PC-3 (cell line): ENCODE results near the gene HNRNPAB. TPM values are rescaled to one million over a fixed set of nuclear protein-coding genes. Genes with fewer than 3 reads are reported as not detected.

Experiments used
- ATAC-seq: fragments of 200-7000 bp; cut with Tn5 transposase; 2 replicates; pipeline ENCODE4 v1.9.1; 2020; ENCODE audit warnings: mild to moderate bottlenecking, moderate library complexity
- BruUV-seq: library from RNA; stranded (reverse); fragments of 400-500 nt; replicated peaks from 2 replicates; lab custom pipeline; 2021; lab: Mats Ljungman, UMichigan
- CTCF ChIA-PET: fragments of 300-600 bp; sonication (Branson Sonifier 250); formaldehyde crosslinking; loops from one replicate; lab custom pipeline; 2022; ENCODE audit warnings: antibody characterized with exemption; lab: Charles Lee
- POLR2A ChIA-PET: fragments of 300-600 bp; sonication (Branson Sonifier 250); formaldehyde crosslinking; loops from one replicate; lab custom pipeline; 2022; ENCODE audit warnings: antibody characterized with exemption; ENCODE audit not compliant: unreplicated experiment; lab: Charles Lee
- DNase-seq: peaks from one replicate; pipeline ENCODE4 v3.0.0-alpha.2; 2015
- H2AFZ ChIP-seq: fragments of 300-600 bp; sonication (generic); 2 replicates; pipeline ENCODE4 v1.6.0; 2016; ENCODE audit warnings: antibody characterized with exemption, low read length
- H3F3A ChIP-seq: fragments of 300-600 bp; sonication (generic); one replicate; pipeline ENCODE4 v1.6.0; 2017; ENCODE audit warnings: antibody characterized with exemption, low read length, control low read depth, mild to moderate bottlenecking; ENCODE audit not compliant: unreplicated experiment
- H3K27ac ChIP-seq: fragments of 300-600 bp; sonication (generic); 2 replicates; pipeline ENCODE4 v1.5.1; 2016; ENCODE audit warnings: mild to moderate bottlenecking, low read length
- H3K27me3 ChIP-seq: fragments of 300-600 bp; sonication (generic); 2 replicates; pipeline ENCODE4 v1.6.1; 2016; ENCODE audit warnings: low read length, mixed read lengths
- H3K36me3 ChIP-seq: fragments of 300-600 bp; sonication (generic); 2 replicates; pipeline ENCODE4 v1.6.1; 2016; ENCODE audit warnings: low read depth, mixed run types, low read length, mixed read lengths
- H3K4me1 ChIP-seq: fragments of 300-600 bp; sonication (generic); 2 replicates; pipeline ENCODE4 v1.5.1; 2016; ENCODE audit warnings: low read length; ENCODE audit not compliant: insufficient read depth
- H3K4me2 ChIP-seq: fragments of 300-600 bp; sonication (generic); 2 replicates; pipeline ENCODE4 v1.6.0; 2016; ENCODE audit warnings: low read length
- H3K4me3 ChIP-seq: fragments of 300-600 bp; sonication (generic); 2 replicates; pipeline ENCODE4 v1.5.1; 2016; ENCODE audit warnings: mild to moderate bottlenecking, low read length, mixed read lengths
- H3K79me2 ChIP-seq: fragments of 300-600 bp; sonication (generic); 2 replicates; pipeline ENCODE4 v1.6.1; 2017; ENCODE audit warnings: low read length, mixed read lengths
- H3K9ac ChIP-seq: fragments of 300-600 bp; sonication (generic); 2 replicates; pipeline ENCODE4 v1.6.0; 2016; ENCODE audit warnings: mild to moderate bottlenecking, low read length
- H3K9me2 ChIP-seq: fragments of 300-600 bp; sonication (generic); replicated peaks from 2 replicates; pipeline ENCODE4 v1.6.1; 2016; ENCODE audit warnings: mixed run types, low read length, mixed read lengths
- H3K9me3 ChIP-seq: fragments of 300-600 bp; sonication (generic); 2 replicates; pipeline ENCODE4 v1.6.1; 2016; ENCODE audit warnings: low read length, mixed read lengths
- H4K20me1 ChIP-seq: fragments of 300-600 bp; sonication (generic); 2 replicates; pipeline ENCODE4 v1.6.1; 2016; ENCODE audit warnings: low read length, mixed read lengths
- CTCF ChIP-seq: fragments of 300-600 bp; sonication (generic); conservative IDR thresholded peaks from 2 replicates; pipeline ENCODE4 v1.5.1; 2017; ENCODE audit warnings: antibody characterized with exemption, low read depth, mild to moderate bottlenecking, low read length
- EZH2 ChIP-seq: fragments of 300-600 bp; sonication (generic); IDR thresholded peaks from one replicate; pipeline ENCODE4 v1.6.1; 2017; ENCODE audit warnings: antibody characterized with exemption, mild to moderate bottlenecking, low read length; ENCODE audit not compliant: unreplicated experiment
- EZH2phosphoT487 ChIP-seq: fragments of 300-600 bp; sonication (generic); IDR thresholded peaks from 2 replicates; pipeline ENCODE4 v1.6.1; 2018; ENCODE audit warnings: mild to moderate bottlenecking, antibody characterized with exemption, low read length, borderline replicate concordance
- intact Hi-C: fragments of 100-400 bp; cut with micrococcal nuclease; formaldehyde crosslinking; loops from 2 replicates; pipeline ENCODE4 v1.9.0; 2023
- total RNA-seq: library from RNA; depleted of rRNA; stranded (reverse); fragments of >200 nt; gene quantifications from 2 replicates; pipeline ENCODE4 v1.2.3, GENCODE V29; 2014

The HNRNPAB gene
- total RNA-seq, 1 experiment from 2014 or later, result 231 TPM

- Histone ChIP-seq H3K9ac (no peak overlapping the region), H2AFZ (no peak overlapping the region), H3K79me2 (no peaks in the 10 kb centered on the region), H3K4me3 (no peak overlapping the region), H4K20me1 (no peaks in the 10 kb centered on the region), H3K36me3 (no peaks in the 10 kb centered on the region), H3F3A (no peaks in the 10 kb centered on the region), H3K4me1 (no peaks in the 10 kb centered on the region), H3K4me2 (no peak overlapping the region), H3K27me3 (no peaks in the 10 kb centered on the region), H3K9me3 (no peaks in the 10 kb centered on the region), H3K27ac (no peak overlapping the region), H3K9me2 (no peaks in the 10 kb centered on the region)
- POLR2A ChIA-PET, result no interaction called here
- CTCF ChIA-PET, result no interaction called here
- no peak for ATAC-seq
- BruUV-seq, result no TSS peak
- TF ChIP-seq EZH2phosphoT487 (no peak), EZH2 (no peak), CTCF (no peak)
- intact Hi-C loops, result no loop called here
- DNase-seq, result no peak
These were observed 27.5 kb upstream of the HNRNPAB start for GRCh38 chr5:178176791-178177190.

- Histone ChIP-seq H3K79me2 (no peaks in the 10 kb centered on the region), H2AFZ (no peak overlapping the region), H4K20me1 (no peaks in the 10 kb centered on the region), H3K9me2 (no peaks in the 10 kb centered on the region), H3K27ac (no peak overlapping the region), H3K4me3 (no peak overlapping the region), H3F3A (no peaks in the 10 kb centered on the region), H3K9ac (no peak overlapping the region), H3K4me2 (no peak overlapping the region), H3K9me3 (no peaks in the 10 kb centered on the region), H3K36me3 (no peaks in the 10 kb centered on the region), H3K4me1 (peaks cover 6% of the 10 kb centered on the region), H3K27me3 (no peaks in the 10 kb centered on the region)
- ATAC-seq (no peak), DNase-seq (no peak)
- intact Hi-C loops, result no loop called here
- BruUV-seq, result no TSS peak
- TF ChIP-seq EZH2phosphoT487 (no peak), CTCF (no peak), EZH2 (no peak)
- ChIA-PET CTCF (no interaction called here), POLR2A (no interaction called here)
These were observed 26.8 kb upstream of the HNRNPAB start for GRCh38 chr5:178177569-178177968.

- H3K36me3 ChIP-seq, result no peaks in the 10 kb centered on the region
- ChIA-PET POLR2A (no interaction called here), CTCF (no interaction called here)
- no peaks in the 10 kb centered on the region for H4K20me1 ChIP-seq
- no peak overlapping the region for H3K4me3 ChIP-seq
- no peaks in the 10 kb centered on the region for H3K9me3 ChIP-seq
- DNase-seq (no peak), ATAC-seq (no peak)
- no peak overlapping the region for H3K4me2 ChIP-seq
- H3K9me2 ChIP-seq, result no peaks in the 10 kb centered on the region
- no peak overlapping the region for H2AFZ ChIP-seq
- H3K9ac ChIP-seq, result no peak overlapping the region
- H3K27me3 ChIP-seq, result no peaks in the 10 kb centered on the region
- peaks cover 9% of the 10 kb centered on the region for H3K4me1 ChIP-seq
- no peaks in the 10 kb centered on the region for H3K79me2 ChIP-seq
- H3K27ac ChIP-seq, result no peak overlapping the region
- intact Hi-C loops, result no loop called here
- TF ChIP-seq CTCF (no peak), EZH2phosphoT487 (no peak), EZH2 (no peak)
- no peaks in the 10 kb centered on the region for H3F3A ChIP-seq
- no TSS peak for BruUV-seq
These were observed 24.0 kb upstream of the HNRNPAB start for GRCh38 chr5:178180141-178180863.
